ENCODE data around the gene IGLL5. TPM values are rescaled to one million over a fixed set of nuclear protein-coding genes. Genes with fewer than 3 reads are reported as not detected.

The IGLL5 gene
- total and polyA plus RNA-seq, 2 of the 13 experiments (the other 11 are each of a cell fraction or from before 2014, with no cell fraction given): not detected

GRCh38 chr22:22870577-22871404 lies 16.8 kb upstream of the IGLL5 start:
- H3K4me2 ChIP-seq (ENCODE audit: low read depth, low read length): no peak overlapping the region
- TF ChIP-seq MBD4 (IDR thresholded peaks at IDR 0.05; ENCODE audit: borderline replicate concordance, low read length) (no peak), CBX5 (CRISPR knock-in tag; IDR thresholded peaks at IDR 0.05; ENCODE audit: borderline replicate concordance) (no peak), PRDM4 (CRISPR knock-in tag; IDR thresholded peaks at IDR 0.05; ENCODE audit: borderline replicate concordance) (no peak), SYNCRIP (IDR thresholded peaks at IDR 0.05; ENCODE audit: insufficient read depth, low read depth, low read length) (no peak), ZNF3 (CRISPR knock-in tag; IDR thresholded peaks at IDR 0.05) (no peak), ZNF30 (CRISPR knock-in tag; IDR thresholded peaks at IDR 0.05) (no peak), CBX1 (IDR thresholded peaks at IDR 0.05; ENCODE audit: low read depth) (no peak), ZNF207 (IDR thresholded peaks at IDR 0.05; ENCODE audit: borderline replicate concordance) (no peak), ARID2 (CRISPR knock-in tag; IDR thresholded peaks at IDR 0.05; ENCODE audit: borderline replicate concordance) (no peak), FOXK2 (IDR thresholded peaks at IDR 0.05) (no peak), ZNF562 (CRISPR knock-in tag; IDR thresholded peaks at IDR 0.05; ENCODE audit: borderline replicate concordance) (no peak), ZBTB1 (CRISPR knock-in tag; IDR thresholded peaks at IDR 0.05; ENCODE audit: borderline replicate concordance) (no peak), ZNF547 (CRISPR knock-in tag; IDR thresholded peaks at IDR 0.05) (no peak), ZSCAN25 (CRISPR knock-in tag; IDR thresholded peaks at IDR 0.05) (no peak), NFKBIZ (CRISPR knock-in tag; IDR thresholded peaks at IDR 0.05) (no peak)
- TF ChIP-seq, protein P1, sequence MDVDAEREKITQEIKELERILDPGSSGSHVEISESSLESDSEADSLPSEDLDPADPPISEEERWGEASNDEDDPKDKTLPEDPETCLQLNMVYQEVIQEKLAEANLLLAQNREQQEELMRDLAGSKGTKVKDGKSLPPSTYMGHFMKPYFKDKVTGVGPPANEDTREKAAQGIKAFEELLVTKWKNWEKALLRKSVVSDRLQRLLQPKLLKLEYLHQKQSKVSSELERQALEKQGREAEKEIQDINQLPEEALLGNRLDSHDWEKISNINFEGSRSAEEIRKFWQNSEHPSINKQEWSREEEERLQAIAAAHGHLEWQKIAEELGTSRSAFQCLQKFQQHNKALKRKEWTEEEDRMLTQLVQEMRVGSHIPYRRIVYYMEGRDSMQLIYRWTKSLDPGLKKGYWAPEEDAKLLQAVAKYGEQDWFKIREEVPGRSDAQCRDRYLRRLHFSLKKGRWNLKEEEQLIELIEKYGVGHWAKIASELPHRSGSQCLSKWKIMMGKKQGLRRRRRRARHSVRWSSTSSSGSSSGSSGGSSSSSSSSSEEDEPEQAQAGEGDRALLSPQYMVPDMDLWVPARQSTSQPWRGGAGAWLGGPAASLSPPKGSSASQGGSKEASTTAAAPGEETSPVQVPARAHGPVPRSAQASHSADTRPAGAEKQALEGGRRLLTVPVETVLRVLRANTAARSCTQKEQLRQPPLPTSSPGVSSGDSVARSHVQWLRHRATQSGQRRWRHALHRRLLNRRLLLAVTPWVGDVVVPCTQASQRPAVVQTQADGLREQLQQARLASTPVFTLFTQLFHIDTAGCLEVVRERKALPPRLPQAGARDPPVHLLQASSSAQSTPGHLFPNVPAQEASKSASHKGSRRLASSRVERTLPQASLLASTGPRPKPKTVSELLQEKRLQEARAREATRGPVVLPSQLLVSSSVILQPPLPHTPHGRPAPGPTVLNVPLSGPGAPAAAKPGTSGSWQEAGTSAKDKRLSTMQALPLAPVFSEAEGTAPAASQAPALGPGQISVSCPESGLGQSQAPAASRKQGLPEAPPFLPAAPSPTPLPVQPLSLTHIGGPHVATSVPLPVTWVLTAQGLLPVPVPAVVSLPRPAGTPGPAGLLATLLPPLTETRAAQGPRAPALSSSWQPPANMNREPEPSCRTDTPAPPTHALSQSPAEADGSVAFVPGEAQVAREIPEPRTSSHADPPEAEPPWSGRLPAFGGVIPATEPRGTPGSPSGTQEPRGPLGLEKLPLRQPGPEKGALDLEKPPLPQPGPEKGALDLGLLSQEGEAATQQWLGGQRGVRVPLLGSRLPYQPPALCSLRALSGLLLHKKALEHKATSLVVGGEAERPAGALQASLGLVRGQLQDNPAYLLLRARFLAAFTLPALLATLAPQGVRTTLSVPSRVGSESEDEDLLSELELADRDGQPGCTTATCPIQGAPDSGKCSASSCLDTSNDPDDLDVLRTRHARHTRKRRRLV (CRISPR knock-in tag; IDR thresholded peaks at IDR 0.05): no peak
- in situ Hi-C loops (cut with HindIII; ENCODE audit: extremely low pct_ligation_motif_present, low pct_unique_long_range_greater_than_20kb) (no loop called here), intact Hi-C loops (cut with micrococcal nuclease; ENCODE audit: unreplicated experiment) (no loop called here)
- no TSS peak for BruUV-seq (replicated peaks)
- H3K9me3 ChIP-seq (ENCODE audit: low read length): no peaks in the 10 kb centered on the region
- WGBS (ENCODE audit: low lambda C conversion rate): 28% methylated on average over 7 of the region's 8 CpGs
- H3K4me1 ChIP-seq (ENCODE audit: insufficient read depth, low read length): no peaks in the 10 kb centered on the region
- CTCF ChIA-PET (ENCODE audit: low intra/inter-chr PET ratio, low total read pairs): no interaction called here
- ATAC-seq (peak; percentile 67), FAIRE-seq (no peak), DNase-seq (ENCODE audit: low spot score) (no peak)
- H3K79me2 ChIP-seq (ENCODE audit: insufficient read depth, low read length): no peaks in the 10 kb centered on the region
- POLR2A ChIA-PET: no interaction called here
- H3K36me3 ChIP-seq (replicated peaks in 1 of 2; ENCODE audit: control insufficient read depth in 1 of 2, insufficient read depth in 2 of 2, low read length in 2 of 2): no peaks in the 10 kb centered on the region
- H2AFZ ChIP-seq (ENCODE audit: low read length): no peak overlapping the region
- H3K27ac ChIP-seq (ENCODE audit: extremely low read length, insufficient read depth, low read length): no peak overlapping the region
- H3K27me3 ChIP-seq (ENCODE audit: control insufficient read depth in 1 of 2, insufficient read depth in 2 of 2, low read length in 2 of 2): peaks cover 2 to 20% of the 10 kb centered on the region in 2 experiments; a peak in 2 of 5 replicates
- no peak overlapping the region for H3K4me3 ChIP-seq (replicated peaks in 1 of 3; ENCODE audit: insufficient read depth in 1 of 3, low read depth in 2 of 3, low read length in 3 of 3)
- no peaks in the 10 kb centered on the region for H4K20me1 ChIP-seq (ENCODE audit: insufficient read depth, low read length)
- no peak overlapping the region for H3K9ac ChIP-seq (ENCODE audit: insufficient read depth, low read depth, low read length)
